Ramos (cell line): Measurements from ENCODE around the gene BTBD9.

Experiments used
- in situ Hi-C: fragments of 300-500 bp; cut with MboI; formaldehyde crosslinking; loops from one replicate; pipeline ENCODE4 v1.14.3; 2022; ENCODE audit warnings: low sequenced_read_pairs; ENCODE audit not compliant: unreplicated experiment

BTBD9 gene

DNA sequence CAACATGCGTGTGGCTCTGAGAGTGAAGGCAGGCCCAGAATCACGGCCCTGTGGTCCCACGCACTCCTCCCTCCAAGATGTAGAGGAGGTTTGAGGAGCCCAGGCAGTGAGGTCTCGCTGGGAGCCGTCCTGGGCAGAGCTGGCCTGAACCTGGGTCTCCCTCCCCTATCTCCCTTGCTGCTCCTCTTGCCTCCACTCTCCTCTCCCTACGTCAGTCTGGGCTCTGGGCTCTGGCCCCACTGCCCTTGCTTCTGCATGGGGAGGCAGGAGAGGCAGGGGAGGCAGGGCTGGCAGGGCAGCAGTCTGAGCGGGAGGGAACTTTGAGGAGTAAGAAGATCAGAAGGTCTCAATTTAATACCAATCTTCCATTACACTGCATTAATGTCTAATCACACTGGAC lies 445.1 kb downstream of the BTBD9 start:
- in situ Hi-C loops: no loop called here

DNA sequence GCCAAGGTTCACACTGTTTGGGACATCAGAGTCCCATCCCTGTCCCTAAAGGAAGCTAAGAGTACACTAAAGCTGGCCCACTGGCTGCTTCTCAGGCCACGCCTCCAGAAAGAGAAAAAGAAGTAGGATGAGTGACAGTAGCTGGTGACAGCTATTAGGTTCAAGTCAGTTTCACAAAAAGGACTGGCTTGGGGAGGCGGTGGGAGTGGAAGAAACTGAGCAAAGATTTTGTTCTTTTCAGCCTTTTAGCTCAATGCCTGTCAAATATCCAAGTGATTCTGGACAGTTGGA lies 445.5 kb downstream of the BTBD9 start:
- in situ Hi-C loops: no loop called here

DNA sequence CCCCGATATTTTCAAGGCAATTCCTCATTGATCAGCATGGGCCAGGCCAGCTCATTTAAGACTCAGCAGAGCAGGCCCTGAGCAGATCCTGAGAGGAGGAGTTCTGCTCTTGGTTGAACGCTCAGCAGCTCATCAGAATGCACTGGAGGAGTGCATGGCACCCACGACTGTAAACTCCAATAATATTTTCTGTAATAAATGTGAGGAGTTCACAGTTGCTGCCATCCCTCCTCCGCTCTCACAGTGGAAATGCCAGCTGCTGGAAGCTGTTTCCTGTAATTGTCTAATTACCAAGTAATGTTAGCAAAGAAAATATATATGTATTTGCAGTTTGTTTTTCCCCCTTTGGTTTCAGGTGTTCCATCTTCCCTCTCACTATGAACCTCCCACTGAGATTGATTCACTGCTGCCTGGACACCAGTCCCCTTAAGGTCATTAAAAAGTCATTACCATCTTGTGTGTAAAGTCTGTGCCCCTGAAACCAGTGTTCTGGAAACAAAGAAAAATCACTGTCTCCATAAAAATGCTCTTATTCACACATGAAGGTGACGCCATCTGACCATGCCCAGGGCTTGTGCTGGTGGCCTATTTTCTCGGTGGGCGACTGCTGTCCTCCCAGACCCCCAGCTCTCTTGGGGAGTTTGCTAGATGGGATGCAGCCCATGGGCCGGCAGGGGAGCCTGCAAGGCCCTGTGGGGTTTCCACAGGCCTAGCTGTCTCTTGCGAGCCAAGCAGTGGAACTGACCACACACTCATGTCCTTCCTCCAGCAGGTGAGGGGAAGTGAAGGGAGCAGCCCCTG lies 446.0 kb downstream of the BTBD9 start:
- in situ Hi-C loops: no loop called here

- in situ Hi-C loops: no loop called here
Measured at GRCh38 chr6:38193051-38193450, 446.7 kb downstream of the BTBD9 start.

GRCh38 chr6:38192487-38192886 lies 447.2 kb downstream of the BTBD9 start:
- in situ Hi-C loops: no loop called here

DNA sequence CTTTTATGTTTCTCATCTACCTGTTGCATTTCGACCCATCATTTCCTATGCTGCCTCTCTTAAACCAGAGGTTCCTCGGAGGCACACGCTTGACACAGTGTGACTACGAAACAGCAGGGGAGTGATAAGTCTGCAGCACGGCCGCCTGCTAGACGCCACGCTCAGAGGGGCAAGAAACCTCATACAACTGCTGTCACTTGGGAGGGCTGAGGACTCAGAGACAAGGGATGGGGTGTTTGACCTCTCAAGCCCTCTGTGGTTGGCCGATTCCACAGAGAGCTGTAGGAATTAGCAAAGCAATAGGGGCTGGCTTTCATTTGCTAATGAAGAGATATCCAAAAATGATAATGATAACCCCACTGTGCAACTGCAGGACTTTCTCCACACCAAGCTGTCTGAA lies 447.7 kb downstream of the BTBD9 start:
- in situ Hi-C loops: no loop called here

- in situ Hi-C loops: no loop called here
Measured at GRCh38 chr6:38191418-38191817, 448.3 kb downstream of the BTBD9 start.

GRCh38 chr6:38188677-38189335 lies 450.9 kb downstream of the BTBD9 start:
- in situ Hi-C loops: no loop called here

DNA sequence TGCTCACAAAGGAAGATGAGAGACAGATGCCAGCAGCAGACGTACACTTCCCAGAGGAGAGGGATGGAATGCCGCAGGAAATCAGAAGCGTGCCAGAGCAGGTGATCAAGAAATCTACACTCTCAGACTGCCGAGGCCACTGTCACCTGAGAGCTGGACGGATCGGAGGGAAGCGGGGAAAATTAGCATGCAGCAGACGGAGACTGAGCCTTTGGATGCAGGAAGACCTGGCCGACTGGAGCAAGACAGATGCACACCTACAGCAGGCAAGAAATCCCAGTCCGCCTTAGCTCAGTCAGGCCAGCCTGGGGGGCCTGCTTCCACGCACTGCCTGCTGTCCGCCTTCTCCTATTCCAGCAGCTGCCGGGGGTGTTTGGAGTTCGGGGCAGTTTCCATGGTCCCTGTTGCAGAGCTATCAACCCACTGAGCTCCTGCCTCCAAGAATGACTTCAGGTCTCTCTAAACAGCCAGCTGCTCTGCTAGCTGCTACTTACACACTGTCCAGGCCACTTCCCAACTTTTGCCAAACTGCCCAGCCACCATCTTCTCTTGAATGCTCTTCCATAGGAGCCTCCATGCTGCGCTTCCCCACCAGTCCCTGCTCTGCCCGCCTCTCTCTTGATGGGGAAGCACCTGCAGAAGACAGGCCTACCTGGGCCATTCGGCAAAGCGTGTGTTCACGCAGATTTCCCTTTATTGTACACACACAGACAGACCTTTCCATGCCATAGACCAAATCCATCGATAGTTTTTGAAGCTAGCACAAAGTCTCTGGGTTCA lies 451.7 kb downstream of the BTBD9 start:
- in situ Hi-C loops: no loop called here

DNA sequence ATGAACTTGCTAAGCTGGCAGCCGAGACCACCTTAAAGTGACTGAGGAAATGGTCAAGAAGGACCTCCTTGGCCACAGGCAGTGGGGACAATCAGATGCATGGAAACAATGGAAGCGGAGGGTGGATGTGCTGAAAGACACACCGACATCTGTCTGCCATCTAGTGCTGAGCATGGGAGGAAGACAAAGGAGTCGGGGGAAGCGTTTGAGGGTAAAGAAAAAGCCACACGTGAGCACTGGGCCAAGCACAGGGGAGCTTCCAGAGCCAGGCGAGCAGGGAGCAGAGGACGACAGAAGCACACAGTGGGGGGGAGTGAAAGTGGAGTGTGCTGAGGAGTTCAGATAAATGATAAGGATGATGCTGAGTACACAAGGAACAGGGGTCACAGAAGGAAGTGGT lies 452.4 kb downstream of the BTBD9 start:
- in situ Hi-C loops: no loop called here

GRCh38 chr6:38185752-38186151 lies 454.0 kb downstream of the BTBD9 start:
- in situ Hi-C loops: no loop called here

GRCh38 chr6:38185244-38185643 lies 454.5 kb downstream of the BTBD9 start:
- in situ Hi-C loops: no loop called here

DNA sequence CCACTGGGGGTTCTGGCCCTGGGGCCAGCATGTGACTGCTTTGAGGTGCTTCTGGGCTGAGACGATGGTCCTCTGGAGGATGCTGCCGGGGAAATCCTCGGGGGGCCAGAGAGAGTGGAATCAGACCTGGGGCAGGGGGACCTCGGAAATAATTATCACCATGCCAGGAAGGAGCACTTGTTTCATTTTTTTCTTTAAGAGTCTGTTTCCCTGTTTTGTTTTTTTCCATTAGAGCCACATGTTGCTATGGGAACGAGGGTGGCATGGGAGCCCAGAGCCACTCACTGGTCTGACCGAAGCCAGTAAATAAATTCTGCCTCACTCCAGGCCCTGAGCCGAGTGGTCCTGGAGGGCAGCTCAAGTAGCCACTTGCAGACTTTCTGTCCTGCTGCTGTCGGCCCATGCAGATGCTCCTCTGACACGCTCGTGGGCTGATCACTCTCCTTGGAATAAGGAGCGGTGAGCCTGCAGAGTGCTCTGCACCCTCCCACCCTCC lies 455.1 kb downstream of the BTBD9 start:
- in situ Hi-C loops: no loop called here

DNA sequence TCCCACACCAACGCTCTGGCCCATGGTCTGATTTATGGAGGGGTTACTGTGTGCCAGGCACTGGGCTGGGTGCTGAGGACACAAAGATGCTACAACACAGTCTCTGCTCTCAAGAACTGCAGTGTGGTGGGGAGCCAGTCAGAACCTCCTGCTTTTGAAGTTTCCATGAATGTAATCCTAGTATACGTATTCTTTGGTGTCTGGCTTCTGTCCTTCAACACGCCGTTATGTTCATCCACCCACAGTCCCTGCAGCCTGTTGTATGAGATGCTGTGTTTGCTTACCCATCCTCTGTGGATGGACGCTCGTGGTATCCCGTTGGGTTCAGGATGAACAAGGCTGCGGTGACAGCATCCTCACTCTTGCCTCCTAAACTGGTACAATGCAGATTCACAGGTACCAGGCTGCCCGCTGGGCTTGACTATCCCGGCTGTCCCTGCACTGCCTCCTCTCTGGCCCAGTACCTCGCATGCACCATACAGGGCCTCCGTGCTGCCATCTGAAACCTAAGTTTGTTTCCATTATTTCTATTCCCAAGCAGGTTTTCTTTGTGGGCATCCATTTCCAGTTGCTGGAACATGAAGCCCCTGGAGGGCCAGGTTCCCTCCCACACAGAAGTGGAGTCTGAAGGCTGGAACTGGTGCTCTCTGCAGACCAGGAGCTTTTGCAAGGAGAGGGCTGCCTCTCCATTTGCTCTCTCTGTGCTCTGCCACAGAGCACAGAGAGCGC lies 455.7 kb downstream of the BTBD9 start:
- in situ Hi-C loops: no loop called here

DNA sequence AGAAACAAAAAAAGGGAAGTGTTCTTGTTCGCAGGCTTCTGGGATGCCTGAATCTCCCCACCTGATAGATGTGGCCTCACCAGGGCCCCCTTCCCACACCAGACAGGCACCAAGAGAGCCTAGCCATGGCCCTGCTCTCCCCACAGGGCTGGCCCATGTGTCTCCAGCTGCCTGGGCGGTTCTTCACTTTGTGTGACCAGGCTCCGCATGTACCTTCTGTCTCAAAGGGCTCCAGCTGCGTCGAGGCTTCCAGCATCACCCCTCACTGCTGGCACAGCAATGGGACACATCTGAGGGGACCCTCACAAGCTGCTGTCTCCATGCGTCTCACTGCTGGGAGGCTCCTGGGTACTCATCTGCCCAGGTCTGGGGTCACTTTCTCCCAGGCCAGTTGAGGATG lies 457.3 kb downstream of the BTBD9 start:
- in situ Hi-C loops: no loop called here

- in situ Hi-C loops: no loop called here
Measured at GRCh38 chr6:38180586-38180985, 459.1 kb downstream of the BTBD9 start.

DNA sequence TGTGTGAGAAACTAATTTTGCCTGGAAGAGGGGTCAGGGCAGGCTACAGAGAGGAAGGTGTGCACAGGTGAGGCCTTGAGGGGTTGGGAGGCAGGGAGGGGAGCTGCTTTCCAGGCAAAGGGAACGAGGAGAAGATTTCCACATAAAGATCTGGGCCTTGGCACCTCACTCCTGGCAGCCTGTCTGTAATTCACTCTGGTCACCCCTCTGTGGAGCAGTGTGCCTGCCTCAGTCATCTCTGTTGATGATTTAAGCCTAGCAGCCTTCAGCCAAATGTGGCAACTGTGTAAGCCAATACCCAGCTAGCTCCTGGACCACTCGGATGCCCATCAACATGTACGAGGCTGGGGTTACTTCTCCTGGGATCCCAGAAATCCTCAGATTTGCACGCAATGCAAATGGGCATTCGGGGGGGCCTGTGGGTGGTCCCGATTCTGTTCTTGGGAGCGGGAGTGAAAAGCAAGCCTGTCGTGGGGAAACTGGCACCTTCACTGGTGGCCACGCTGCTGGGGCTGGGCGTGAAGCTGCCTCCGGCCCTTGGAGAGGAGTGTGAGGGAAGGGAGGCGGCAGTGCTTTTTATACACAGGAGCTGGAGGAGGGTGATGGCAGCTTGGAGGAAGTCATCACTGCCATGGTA lies 459.8 kb downstream of the BTBD9 start:
- in situ Hi-C loops: no loop called here

DNA sequence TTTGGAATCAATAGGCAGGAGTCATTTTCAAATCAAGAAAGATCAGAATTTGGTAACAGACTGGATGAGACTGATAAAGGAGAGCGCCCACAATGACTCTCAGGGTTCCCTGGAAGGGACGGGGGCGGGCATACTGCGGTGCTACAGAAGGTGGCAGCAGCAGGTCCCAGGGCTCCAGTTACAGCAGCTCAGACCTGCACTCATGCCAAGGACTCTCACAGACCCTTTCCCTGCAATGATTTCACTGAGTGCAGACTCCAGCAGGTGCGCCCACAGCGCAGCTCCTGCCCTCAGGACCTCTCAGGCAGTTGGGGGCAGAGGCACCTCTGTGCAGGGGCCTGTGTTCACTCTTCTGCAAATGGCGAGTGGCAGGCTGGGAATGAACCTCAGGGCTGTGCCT lies 460.4 kb downstream of the BTBD9 start:
- in situ Hi-C loops: no loop called here

GRCh38 chr6:38178584-38178886 lies 461.2 kb downstream of the BTBD9 start:
- in situ Hi-C loops: no loop called here

- in situ Hi-C loops: no loop called here
Measured at GRCh38 chr6:38177882-38178583, 461.7 kb downstream of the BTBD9 start.
